SK-N-SH (cell line): Measurements from ENCODE around the gene PPP2R2B. TPM values are rescaled to one million over a fixed set of nuclear protein-coding genes. Genes with fewer than 3 reads are reported as not detected.

Experiments used
- CTCF ChIA-PET: fragments of 300-600, 350-600 bp; formaldehyde crosslinking; extraction: SDS; loops from one replicate; lab custom pipeline; 2021; lab: Yijun Ruan, JAX
- POLR2A ChIA-PET: fragments of 350-600 bp; sonication (Branson Sonifier 250); formaldehyde crosslinking; extraction: SDS; loops from one replicate; lab custom pipeline; 2020; ENCODE audit warnings: antibody characterized with exemption, inconsistent platforms; lab: Yijun Ruan, JAX
- DNase-seq: peaks from one replicate; pipeline ENCODE4 v3.0.0; 2012
- H2AFZ ChIP-seq: fragments of 200-600 bp; sonication (generic); 2 replicates; pipeline ENCODE4 v1.8.1; 2016; ENCODE audit warnings: antibody characterized with exemption, mild to moderate bottlenecking, low read depth
- H3F3A ChIP-seq: fragments of 200-600 bp; sonication (generic); replicated peaks from 2 replicates; pipeline ENCODE3; 2016; ENCODE audit warnings: antibody characterized with exemption, mild to moderate bottlenecking; ENCODE audit not compliant: insufficient read depth
- H3K27ac ChIP-seq, 2 experiments: fragments of 200-500 bp in 1 of 2; fragments of 200-600 bp in 1 of 2; sonication (Bioruptor generic) in 1 of 2; sonication (generic), shearing (Covaris generic) in 1 of 2; 2 replicates each; pipeline versions ENCODE4 v1.5.1 to v1.6.1; 2014 to 2016; ENCODE audit warnings: low read depth in 2 of 2, inconsistent platforms in 1 of 2, low read length in 1 of 2, mild to moderate bottlenecking in 1 of 2, mixed read lengths in 1 of 2
- H3K27me3 ChIP-seq: fragments of 200-600 bp; sonication (generic), shearing (Covaris generic); 2 replicates; pipeline ENCODE4 v1.6.1; 2016; ENCODE audit warnings: mixed run types; ENCODE audit not compliant: insufficient read depth
- H3K36me3 ChIP-seq, 2 experiments: fragments of 200-500 bp in 1 of 2; fragments of 200-600 bp in 1 of 2; sonication (Bioruptor generic) in 1 of 2; sonication (generic) in 1 of 2; replicated peaks in 1 of 2; 2 replicates each; pipeline versions ENCODE3 to v1.5.1; 2014 to 2016; ENCODE audit warnings: low read length in 1 of 2, mild to moderate bottlenecking in 1 of 2; ENCODE audit not compliant: insufficient read depth in 2 of 2, control insufficient read depth in 1 of 2
- H3K4me1 ChIP-seq, 2 experiments: fragments of 200-500 bp in 1 of 2; fragments of 200-600 bp in 1 of 2; sonication (Bioruptor generic) in 1 of 2; sonication (generic), shearing (Covaris generic) in 1 of 2; 2 replicates each; pipeline versions ENCODE4 v1.5.1 to v1.6.1; 2014 to 2016; ENCODE audit warnings: low read depth in 1 of 2, low read length in 1 of 2, mixed run types in 1 of 2; ENCODE audit not compliant: insufficient read depth in 2 of 2, control insufficient read depth in 1 of 2
- H3K4me2 ChIP-seq: fragments of 200-600 bp; sonication (generic), shearing (Covaris generic); 2 replicates; pipeline ENCODE4 v1.6.1; 2017; ENCODE audit warnings: mixed run types
- H3K4me3 ChIP-seq, 2 experiments: fragments of 200-500 bp in 1 of 2; fragments of 200-600 bp in 1 of 2; sonication (Bioruptor generic) in 1 of 2; sonication (generic), shearing (Covaris generic) in 1 of 2; 2 replicates each; pipeline versions ENCODE4 v1.5.1 to v1.8.1; 2014 to 2016; ENCODE audit warnings: low read depth in 2 of 2, inconsistent platforms in 1 of 2, low read length in 1 of 2, mild to moderate bottlenecking in 1 of 2, mixed read lengths in 1 of 2, moderate library complexity in 1 of 2
- H3K79me2 ChIP-seq: fragments of 200-600 bp; sonication (generic); 2 replicates; pipeline ENCODE4 v1.8.1; 2017; ENCODE audit warnings: mild to moderate bottlenecking; ENCODE audit not compliant: insufficient read depth
- H3K9ac ChIP-seq: fragments of 200-600 bp; sonication (generic); 2 replicates; pipeline ENCODE4 v1.6.1; 2017; ENCODE audit warnings: mixed run types
- H3K9me2 ChIP-seq: fragments of 200-600 bp; sonication (generic); 2 replicates; pipeline ENCODE4 v1.6.1; 2017; ENCODE audit warnings: mixed run types
- H3K9me3 ChIP-seq: fragments of 200-600 bp; sonication (generic); 2 replicates; pipeline ENCODE4 v1.6.1; 2017; ENCODE audit warnings: mixed run types, mild to moderate bottlenecking, moderate library complexity
- H4K20me1 ChIP-seq: fragments of 200-600 bp; sonication (generic); 2 replicates; pipeline ENCODE4 v1.6.1; 2017; ENCODE audit warnings: mild to moderate bottlenecking, mixed run types; ENCODE audit not compliant: insufficient read depth
- CHD2 ChIP-seq: fragments of 150-350 bp; IDR thresholded peaks from 2 replicates; pipeline ENCODE4 v1.6.1; 2018; ENCODE audit warnings: low read length; ENCODE audit not compliant: partially characterized antibody
- ELF1 ChIP-seq: IDR thresholded peaks from 2 replicates; pipeline ENCODE4 v1.4.0; 2012
- EZH2phosphoT487 ChIP-seq: fragments of 200-600 bp; sonication (generic); IDR thresholded peaks from 2 replicates; pipeline ENCODE4 v1.6.1; 2017; ENCODE audit warnings: low read depth, mixed run types, mild to moderate bottlenecking, antibody characterized with exemption, moderate library complexity, borderline replicate concordance
- FOSL2 ChIP-seq: IDR thresholded peaks from 2 replicates; pipeline ENCODE4 v1.4.0; 2012; ENCODE audit warnings: low read depth, mild to moderate bottlenecking, moderate library complexity, borderline replicate concordance
- GABPA ChIP-seq: IDR thresholded peaks from 2 replicates; pipeline ENCODE4 v1.4.0; 2012; ENCODE audit warnings: low read depth, mild to moderate bottlenecking
- GATA2 ChIP-seq: sonication (generic); formaldehyde crosslinking; IDR thresholded peaks from 2 replicates; pipeline ENCODE4 v1.5.0; 2020; ENCODE audit warnings: mild to moderate bottlenecking, missing genetic modification reagents
- IRF3 ChIP-seq: fragments of 150-350 bp; IDR thresholded peaks from 2 replicates; pipeline ENCODE4 v1.6.1; 2016; ENCODE audit warnings: mild to moderate bottlenecking, low read depth, low read length
- MAX ChIP-seq: IDR thresholded peaks from 2 replicates; pipeline ENCODE4 v1.4.0; 2012; ENCODE audit warnings: low read depth
- MXI1 ChIP-seq: IDR thresholded peaks from 2 replicates; pipeline ENCODE4 v1.6.1; 2012; ENCODE audit warnings: mild to moderate bottlenecking, low read depth, low read length, improper control_type of control experiment
- NFIC ChIP-seq: IDR thresholded peaks from 2 replicates; pipeline ENCODE4 v1.4.0; 2012; ENCODE audit warnings: borderline replicate concordance
- NRF1 ChIP-seq: IDR thresholded peaks from 2 replicates; pipeline ENCODE4 v1.6.1; 2012; ENCODE audit warnings: low read depth, mild to moderate bottlenecking, low read length
- POLR2AphosphoS5 ChIP-seq: IDR thresholded peaks from 2 replicates; pipeline ENCODE4 v1.6.1; 2012; ENCODE audit warnings: low read depth, low read length
- RAD21 ChIP-seq: IDR thresholded peaks from 2 replicates; pipeline ENCODE4 v1.6.1; 2012; ENCODE audit warnings: mild to moderate bottlenecking, low read length
- REST ChIP-seq: IDR thresholded peaks from 2 replicates; pipeline ENCODE4 v1.6.1; 2012; ENCODE audit warnings: mild to moderate bottlenecking, low read depth, low read length, moderate library complexity
- RXRA ChIP-seq: IDR thresholded peaks from 2 replicates; pipeline ENCODE4 v1.4.0; 2012; ENCODE audit warnings: low read depth, mild to moderate bottlenecking, borderline replicate concordance
- SIN3A ChIP-seq: IDR thresholded peaks from 2 replicates; pipeline ENCODE4 v1.6.1; 2012; ENCODE audit warnings: low read depth, mild to moderate bottlenecking, low read length, moderate library complexity, borderline replicate concordance
- SMC3 ChIP-seq: IDR thresholded peaks from 2 replicates; pipeline ENCODE4 v1.6.1; 2012; ENCODE audit warnings: low read depth, low read length, improper control_type of control experiment
- TAF1 ChIP-seq: IDR thresholded peaks from 2 replicates; pipeline ENCODE4 v1.6.1; 2012; ENCODE audit warnings: low read depth, mild to moderate bottlenecking, low read length, moderate library complexity, borderline replicate concordance
- TCF12 ChIP-seq: IDR thresholded peaks from 2 replicates; pipeline ENCODE4 v1.4.0; 2012
- YY1 ChIP-seq: IDR thresholded peaks from 2 replicates; pipeline ENCODE4 v1.4.0; 2012; ENCODE audit warnings: low read depth, mild to moderate bottlenecking
- WGBS: methylation state at CpG from one replicate; pipeline ENCODE4 v1.1.6; 2017; ENCODE audit warnings: low lambda C conversion rate; 5-methylcytosine and 5-hydroxymethylcytosine counted together
- polyA plus RNA-seq, 3 experiments: library from polyadenylated mRNA; depleted of rRNA; stranded (reverse); fragments of >200 nt; gene quantifications; 2 replicates each; pipeline ENCODE4 v1.2.3, GENCODE V29; 2012

PPP2R2B gene
- polyA plus RNA-seq, 1 of the 3 experiments (the other 2 are of a cell fraction): 11.4 TPM

GRCh38 chr5:146642410-146642809 is 236.1 kb downstream of the PPP2R2B start (continued):
- TF ChIP-seq CHD2: no peak
- TF ChIP-seq TAF1: no peak
- TF ChIP-seq, all 33 proteins: peak for 0

GRCh38 chr5:146641941-146642340 is 236.6 kb downstream of the PPP2R2B start:
- WGBS: 68% methylated on average over 3 of the region's 3 CpGs
- no peak overlapping the region for H3K27ac ChIP-seq
- no peaks in the 10 kb centered on the region for H4K20me1 ChIP-seq
- peaks cover 0 to 2% of the 10 kb centered on the region in 2 experiments for H3K36me3 ChIP-seq
- no peak for TF ChIP-seq RAD21
- TF ChIP-seq MXI1: no peak
- no peak for TF ChIP-seq TCF12
- no peak for TF ChIP-seq REST
- TF ChIP-seq IRF3: no peak
- no peak for TF ChIP-seq GATA2 (CRISPR knock-in tag)
- no peak for TF ChIP-seq RXRA
- no peak for TF ChIP-seq CHD2
- no peak for TF ChIP-seq GABPA
- TF ChIP-seq TAF1: no peak
- no peak for TF ChIP-seq POLR2AphosphoS5
- TF ChIP-seq NRF1: no peak
- TF ChIP-seq SIN3A: no peak
- TF ChIP-seq MAX: no peak
- TF ChIP-seq SMC3: no peak
- TF ChIP-seq EZH2phosphoT487: no peak
- TF ChIP-seq FOSL2: no peak
- TF ChIP-seq YY1: no peak
- TF ChIP-seq NFIC: no peak
- TF ChIP-seq ELF1: no peak
- no peaks in the 10 kb centered on the region for H3K9me2 ChIP-seq
- no peak overlapping the region for H3K4me3 ChIP-seq
- peaks cover 0 to 5% of the 10 kb centered on the region in 2 experiments; a peak in 2 of 4 replicates for H3K4me1 ChIP-seq
- DNase-seq: no peak
- no peaks in the 10 kb centered on the region for H3K79me2 ChIP-seq
- CTCF ChIA-PET: interaction anchor here (1.0 to 1.8 kb wide), 2 partner anchors 76 to 324 kb away, joined by 3 to 8 read pairs; no protein-coding TSS in a partner anchor
- no peaks in the 10 kb centered on the region for H3K27me3 ChIP-seq
- H3K9me3 ChIP-seq: no peaks in the 10 kb centered on the region
- POLR2A ChIA-PET: no interaction called here
- no peaks in the 10 kb centered on the region for H3F3A ChIP-seq
- H2AFZ ChIP-seq: no peak overlapping the region
- H3K9ac ChIP-seq: no peak overlapping the region
- no peak overlapping the region for H3K4me2 ChIP-seq
